GM19351 (cell line): ENCODE measurements around the gene ZNF467.
A peak's percentile ranks its signal among the peaks of the same experiment; 100 is the strongest.

Experiments
- ATAC-seq: cut with Tn5 transposase; IDR thresholded peaks from one replicate; pipeline ENCODE4 v1.9.1; 2021; ENCODE audit warnings: mild to moderate bottlenecking, moderate library complexity; ENCODE audit not compliant: unreplicated experiment

The ZNF467 gene

GRCh38 chr7:149772241-149772955 is 990 bp downstream of the ZNF467 start:
- ATAC-seq: no peak

GRCh38 chr7:149771720-149772240 is 1.6 kb downstream of the ZNF467 start:
- peak; percentile 95 for ATAC-seq

GRCh38 chr7:149770728-149771636 is 2.4 kb downstream of the ZNF467 start:
- ATAC-seq: peak; percentile 31

- ATAC-seq: no peak
Measured at GRCh38 chr7:149769915-149770314, 3.5 kb downstream of the ZNF467 start.

- no peak for ATAC-seq
Measured at GRCh38 chr7:149768931-149769330, 4.5 kb downstream of the ZNF467 start.

- ATAC-seq: no peak
Measured at GRCh38 chr7:149767068-149767467, 6.3 kb downstream of the ZNF467 start.

- ATAC-seq: no peak
Measured at GRCh38 chr7:149766135-149766675, 7.2 kb downstream of the ZNF467 start.

GRCh38 chr7:149765399-149766121 is 7.8 kb downstream of the ZNF467 start:
- ATAC-seq: no peak

GRCh38 chr7:149764481-149765398 is 8.6 kb downstream of the ZNF467 start:
- ATAC-seq: no peak

- no peak for ATAC-seq
Measured at GRCh38 chr7:149763563-149764240, 9.7 kb downstream of the ZNF467 start.

- no peak for ATAC-seq
Measured at GRCh38 chr7:149762610-149763009, 10.8 kb downstream of the ZNF467 start.

GRCh38 chr7:149762089-149762488 is 11.3 kb downstream of the ZNF467 start:
- ATAC-seq: no peak

GRCh38 chr7:149761307-149761706 is 12.1 kb downstream of the ZNF467 start:
- no peak for ATAC-seq

- ATAC-seq: no peak
Measured at GRCh38 chr7:149760538-149760937, 12.8 kb downstream of the ZNF467 start.

GRCh38 chr7:149759093-149759860 is 14.1 kb downstream of the ZNF467 start:
- ATAC-seq: no peak

- no peak for ATAC-seq
Measured at GRCh38 chr7:149753375-149754233, 19.8 kb downstream of the ZNF467 start.

GRCh38 chr7:149752646-149753045 is 20.7 kb downstream of the ZNF467 start:
- ATAC-seq: no peak
